Keratinocyte (primary cell): Measurements from ENCODE around the gene ZBTB44. TPM values are rescaled to one million over a fixed set of nuclear protein-coding genes. Genes with fewer than 3 reads are reported as not detected.

ENCODE experiments used
- DNase-seq: peaks from one replicate; pipeline ENCODE4 v3.0.0-alpha.2; 2011; ENCODE audit warnings: low read depth, missing footprints, low spot score
- FAIRE-seq: peaks from 2 replicates; lab custom pipeline; 2011; peaks lifted over from hg19 to GRCh38; lab: Jason Lieb, UNC
- H2AFZ ChIP-seq: 2 replicates; pipeline ENCODE4 v1.6.0; 2012; ENCODE audit warnings: low read length, control low read depth, inconsistent platforms; ENCODE audit not compliant: control insufficient read depth
- H3K27ac ChIP-seq: 2 replicates; pipeline ENCODE4 v1.5.1; 2011; ENCODE audit warnings: low read length; ENCODE audit not compliant: control insufficient read depth, insufficient read depth
- H3K27me3 ChIP-seq: 3 replicates; pipeline ENCODE4 v1.6.0; 2011; ENCODE audit warnings: low read length; ENCODE audit not compliant: control insufficient read depth, insufficient read depth; ENCODE audit errors: extremely low read depth
- H3K36me3 ChIP-seq, 2 experiments: 2 replicates in 1 of 2; 3 replicates in 1 of 2; pipeline ENCODE4 v1.5.1; 2011; ENCODE audit warnings: low read length in 2 of 2, mild to moderate bottlenecking in 1 of 2; ENCODE audit not compliant: control insufficient read depth in 2 of 2, insufficient read depth in 2 of 2; ENCODE audit errors: extremely low read depth in 1 of 2
- H3K4me1 ChIP-seq: 3 replicates; pipeline ENCODE4 v1.5.1; 2011; ENCODE audit warnings: low read length; ENCODE audit not compliant: control insufficient read depth, insufficient read depth; ENCODE audit errors: extremely low read depth
- H3K4me2 ChIP-seq: 3 replicates; pipeline ENCODE4 v1.6.0; 2011; ENCODE audit warnings: low read depth, low read length; ENCODE audit not compliant: control insufficient read depth, insufficient read depth; ENCODE audit errors: extremely low read depth
- H3K4me3 ChIP-seq, 3 experiments: fragments of 200-600 bp in 1 of 3; sonication (generic) in 1 of 3; 2 replicates in 2 of 3; 3 replicates in 1 of 3; pipeline ENCODE4 v1.5.1; 2011 to 2016; ENCODE audit warnings: low read length in 3 of 3, mild to moderate bottlenecking in 3 of 3, control low read depth in 2 of 3, inconsistent platforms in 1 of 3, low read depth in 1 of 3, mixed read lengths in 1 of 3, mixed run types in 1 of 3, moderate library complexity in 1 of 3; ENCODE audit not compliant: control insufficient read depth in 2 of 3, insufficient read depth in 2 of 3; ENCODE audit errors: extremely low read depth in 1 of 3
- H3K79me2 ChIP-seq: 2 replicates; pipeline ENCODE4 v1.6.0; 2012; ENCODE audit warnings: low read length; ENCODE audit not compliant: control insufficient read depth, insufficient read depth
- H3K9ac ChIP-seq: 3 replicates; pipeline ENCODE4 v1.6.0; 2011; ENCODE audit warnings: low read length; ENCODE audit not compliant: control insufficient read depth, insufficient read depth; ENCODE audit errors: extremely low read depth
- H3K9me1 ChIP-seq: 3 replicates; pipeline ENCODE4 v1.6.0; 2011; ENCODE audit warnings: low read length; ENCODE audit not compliant: control insufficient read depth, insufficient read depth; ENCODE audit errors: extremely low read depth
- H3K9me3 ChIP-seq: 2 replicates; pipeline ENCODE4 v1.5.1; 2012; ENCODE audit warnings: low read depth, low read length; ENCODE audit not compliant: control insufficient read depth
- H4K20me1 ChIP-seq: 3 replicates; pipeline ENCODE4 v1.6.0; 2011; ENCODE audit warnings: low read length; ENCODE audit not compliant: control insufficient read depth, insufficient read depth; ENCODE audit errors: extremely low read depth
- CTCF ChIP-seq, 3 experiments: IDR thresholded peaks in 1 of 3; conservative IDR thresholded peaks in 1 of 3; optimal IDR thresholded peaks in 1 of 3; 2 replicates in 2 of 3; 3 replicates in 1 of 3; pipeline versions ENCODE3 to v1.5.1; 2011; ENCODE audit warnings: low read length in 3 of 3, mild to moderate bottlenecking in 3 of 3, moderate library complexity in 2 of 3, control low read depth in 1 of 3, inconsistent platforms in 1 of 3; ENCODE audit not compliant: insufficient read depth in 2 of 3; ENCODE audit errors: extremely low read depth in 1 of 3
- EZH2 ChIP-seq: IDR thresholded peaks from one replicate; pipeline ENCODE4 v1.6.1; 2012; ENCODE audit warnings: inconsistent platforms, mild to moderate bottlenecking, low read length, moderate library complexity
- dilution Hi-C: fragments of 300-500 bp; cut with MboI; formaldehyde crosslinking; loops from one replicate; pipeline ENCODE4 v1.7.0; 2020; ENCODE audit warnings: low sequenced_read_pairs; ENCODE audit not compliant: extremely low pct_ligation_motif_present
- polyA plus RNA-seq, 5 experiments: library from polyadenylated mRNA; depleted of rRNA in 3 of 5; stranded (reverse) in 3 of 5; stranded (forward) in 1 of 5; unstranded in 1 of 5; fragments of >200 nt; gene quantifications; 1 replicate in 1 of 5; 2 replicates in 3 of 5; 3 replicates in 1 of 5; pipeline versions ENCODE4 v1.2.1 to v1.2.3, GENCODE V29; 2011 to 2012; ENCODE audit warnings: missing spikeins in 2 of 5, low read depth in 1 of 5, low replicate concordance in 1 of 5

The ZBTB44 gene
- polyA plus RNA-seq, 1 donor (not counting 4 experiments of a cell fraction or from before 2014, with no cell fraction given): 16.8 TPM

GRCh38 chr11:130188585-130189347 lies 126.0 kb downstream of the ZBTB44 start:
- H3K9me3 ChIP-seq: no peaks in the 10 kb centered on the region

GRCh38 chr11:130188047-130188446 lies 126.7 kb downstream of the ZBTB44 start:
- peaks cover 8 to 14% of the 10 kb centered on the region in 2 experiments for H3K36me3 ChIP-seq
- peaks cover 45% of the 10 kb centered on the region for H3K79me2 ChIP-seq
- H3K4me3 ChIP-seq: no peak overlapping the region
- H3K9me3 ChIP-seq: no peaks in the 10 kb centered on the region
- peaks cover 8% of the 10 kb centered on the region for H4K20me1 ChIP-seq
- no peaks in the 10 kb centered on the region for H3K4me1 ChIP-seq
- dilution Hi-C loops: no loop called here
- H3K9ac ChIP-seq: no peak overlapping the region
- DNase-seq: no peak
- H3K27me3 ChIP-seq: no peaks in the 10 kb centered on the region
- FAIRE-seq: no peak
- H3K4me2 ChIP-seq: no peak overlapping the region
- TF ChIP-seq EZH2: no peak
- no peak for TF ChIP-seq CTCF (optimal IDR thresholded peaks at IDR 0.05 in 1 of 3, IDR thresholded peaks at IDR 0.05 in 1 of 3, conservative IDR thresholded peaks at IDR 0.05 in 1 of 3; ENCODE audit: extremely low read depth in 1 of 3, insufficient read depth in 2 of 3, low read length in 3 of 3)
- no peak overlapping the region for H3K27ac ChIP-seq
- H3K9me1 ChIP-seq: no peaks in the 10 kb centered on the region
- no peak overlapping the region for H2AFZ ChIP-seq

More at GRCh38 chr11:130188585-130189347, 126.0 kb downstream of the ZBTB44 start:
- Histone ChIP-seq H3K9ac (no peak overlapping the region), H3K4me3 (no peak overlapping the region), H3K79me2 (peaks cover 40% of the 10 kb centered on the region), H3K4me2 (no peak overlapping the region), H3K9me1 (no peaks in the 10 kb centered on the region), H3K27ac (no peak overlapping the region), H2AFZ (no peak overlapping the region), H3K4me1 (no peaks in the 10 kb centered on the region), H4K20me1 (peaks cover 8% of the 10 kb centered on the region), H3K36me3 (peaks cover 8 to 14% of the 10 kb centered on the region in 2 experiments), H3K27me3 (no peaks in the 10 kb centered on the region)
- FAIRE-seq (no peak), DNase-seq (no peak)
- dilution Hi-C loops: no loop called here
- TF ChIP-seq EZH2: no peak
- no peak for TF ChIP-seq CTCF (optimal IDR thresholded peaks at IDR 0.05 in 1 of 3, IDR thresholded peaks at IDR 0.05 in 1 of 3, conservative IDR thresholded peaks at IDR 0.05 in 1 of 3; ENCODE audit: extremely low read depth in 1 of 3, insufficient read depth in 2 of 3, low read length in 3 of 3)
